HepG2 (cell line): ENCODE data around the gene MEA1. TPM values are rescaled to one million over a fixed set of nuclear protein-coding genes. Genes with fewer than 3 reads are reported as not detected.

Experiments
- MTF2 ChIP-seq: sonication (generic); formaldehyde crosslinking; IDR thresholded peaks from 2 replicates; pipeline ENCODE4 v1.5.0; 2020; ENCODE audit warnings: missing genetic modification reagents, borderline replicate concordance
- PATZ1 ChIP-seq: sonication (generic); formaldehyde crosslinking; IDR thresholded peaks from 2 replicates; pipeline ENCODE4 v1.4.0; 2020; ENCODE audit warnings: missing genetic modification reagents
- SMARCE1 ChIP-seq: fragments of 450-650 bp; IDR thresholded peaks from 2 replicates; pipeline ENCODE4 v1.6.1; 2017; ENCODE audit warnings: borderline replicate concordance
- ZBTB4 ChIP-seq: sonication (generic); formaldehyde crosslinking; IDR thresholded peaks from 2 replicates; pipeline ENCODE4 v1.4.0; 2020; ENCODE audit warnings: missing genetic modification reagents, mild to moderate bottlenecking, borderline replicate concordance
- ZMYM2 ChIP-seq: sonication (generic); formaldehyde crosslinking; IDR thresholded peaks from 2 replicates; pipeline ENCODE4 v1.8.0; 2022; ENCODE audit warnings: mild to moderate bottlenecking, missing genetic modification reagents
- ZMYM4 ChIP-seq: sonication (generic); formaldehyde crosslinking; IDR thresholded peaks from 2 replicates; pipeline ENCODE4 v1.8.1; 2023; ENCODE audit warnings: mild to moderate bottlenecking, missing genetic modification reagents
- ZNF3 ChIP-seq: IDR thresholded peaks from 2 replicates; pipeline ENCODE4 v1.7.0; 2017; ENCODE audit warnings: inconsistent platforms
- ZNF446 ChIP-seq: sonication (generic); formaldehyde crosslinking; IDR thresholded peaks from 2 replicates; pipeline ENCODE4 v1.5.0; 2020; ENCODE audit warnings: mild to moderate bottlenecking, missing genetic modification reagents
- ZNF510 ChIP-seq: sonication (generic); formaldehyde crosslinking; IDR thresholded peaks from 2 replicates; pipeline ENCODE4 v1.4.0; 2020; ENCODE audit warnings: low read depth, mild to moderate bottlenecking, missing genetic modification reagents
- ZNF512 ChIP-seq: sonication (generic); formaldehyde crosslinking; IDR thresholded peaks from 2 replicates; pipeline ENCODE4 v1.4.0; 2020; ENCODE audit warnings: mild to moderate bottlenecking, missing genetic modification reagents
- polyA plus RNA-seq, 8 experiments: library from polyadenylated mRNA; depleted of rRNA in 3 of 8; stranded (reverse) in 7 of 8; unstranded in 1 of 8; fragments of >200 nt; fragmentation: Illumina TruSeq in 4 of 8; extraction: Trizol in 4 of 8; gene quantifications; 2 replicates each; pipeline versions ENCODE4 v1.2.1 to v1.2.3, GENCODE V29; 2011 to 2016; ENCODE audit warnings: low read depth in 4 of 8, missing spikeins in 1 of 8, mixed read lengths in 1 of 8; ENCODE audit not compliant: insufficient read depth in 1 of 8
- total RNA-seq, 5 experiments: library from RNA; depleted of rRNA; stranded (reverse); fragments of >200 nt; fragmentation: Illumina TruSeq; extraction: Trizol; gene quantifications; 2 replicates each; pipeline ENCODE4 v1.2.3, GENCODE V29; 2016; ENCODE audit warnings: low read depth in 1 of 5
- TF ChIP-seq, protein P1 (sequence below): sonication (generic); formaldehyde crosslinking; IDR thresholded peaks from 2 replicates; pipeline ENCODE4 v1.4.0; 2020; ENCODE audit warnings: mild to moderate bottlenecking, missing genetic modification reagents

MEA1 gene
- total and polyA plus RNA-seq, 2 of the 13 experiments (the other 11 are each of a cell fraction or from before 2014, with no cell fraction given), result 75.6 to 86.2 TPM

DNA sequence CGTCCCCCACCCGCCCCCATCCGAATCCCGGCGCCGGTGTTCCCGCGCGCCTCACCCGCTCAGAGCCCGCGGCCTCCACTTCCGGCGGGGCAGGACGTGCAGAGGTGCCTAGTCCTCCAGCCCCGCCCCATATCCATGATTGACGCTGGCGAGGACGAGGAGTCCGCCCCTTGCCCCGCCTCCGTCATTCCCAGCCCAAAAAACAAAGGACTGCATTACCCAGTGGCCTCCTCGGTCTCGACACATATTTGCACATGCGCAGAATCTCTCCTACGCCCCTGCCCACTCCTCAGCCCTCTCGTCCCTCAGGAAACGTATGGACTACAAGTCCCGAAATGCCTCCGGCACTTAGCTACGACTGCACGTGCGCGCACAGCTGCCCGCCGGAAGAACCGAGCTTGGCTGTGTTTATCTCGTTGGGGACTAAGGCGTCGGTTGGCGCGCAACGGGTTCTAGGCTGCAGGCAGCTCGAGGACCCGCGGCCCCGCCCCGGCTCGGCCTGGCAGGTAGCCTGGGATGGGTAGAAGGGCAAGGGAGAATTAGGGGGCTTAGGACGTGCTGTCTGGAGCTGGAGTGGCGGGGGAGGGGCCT, at the start of gene MEA1, which contains the start of gene KLHDC3 (continued):
- TF ChIP-seq, protein P1, sequence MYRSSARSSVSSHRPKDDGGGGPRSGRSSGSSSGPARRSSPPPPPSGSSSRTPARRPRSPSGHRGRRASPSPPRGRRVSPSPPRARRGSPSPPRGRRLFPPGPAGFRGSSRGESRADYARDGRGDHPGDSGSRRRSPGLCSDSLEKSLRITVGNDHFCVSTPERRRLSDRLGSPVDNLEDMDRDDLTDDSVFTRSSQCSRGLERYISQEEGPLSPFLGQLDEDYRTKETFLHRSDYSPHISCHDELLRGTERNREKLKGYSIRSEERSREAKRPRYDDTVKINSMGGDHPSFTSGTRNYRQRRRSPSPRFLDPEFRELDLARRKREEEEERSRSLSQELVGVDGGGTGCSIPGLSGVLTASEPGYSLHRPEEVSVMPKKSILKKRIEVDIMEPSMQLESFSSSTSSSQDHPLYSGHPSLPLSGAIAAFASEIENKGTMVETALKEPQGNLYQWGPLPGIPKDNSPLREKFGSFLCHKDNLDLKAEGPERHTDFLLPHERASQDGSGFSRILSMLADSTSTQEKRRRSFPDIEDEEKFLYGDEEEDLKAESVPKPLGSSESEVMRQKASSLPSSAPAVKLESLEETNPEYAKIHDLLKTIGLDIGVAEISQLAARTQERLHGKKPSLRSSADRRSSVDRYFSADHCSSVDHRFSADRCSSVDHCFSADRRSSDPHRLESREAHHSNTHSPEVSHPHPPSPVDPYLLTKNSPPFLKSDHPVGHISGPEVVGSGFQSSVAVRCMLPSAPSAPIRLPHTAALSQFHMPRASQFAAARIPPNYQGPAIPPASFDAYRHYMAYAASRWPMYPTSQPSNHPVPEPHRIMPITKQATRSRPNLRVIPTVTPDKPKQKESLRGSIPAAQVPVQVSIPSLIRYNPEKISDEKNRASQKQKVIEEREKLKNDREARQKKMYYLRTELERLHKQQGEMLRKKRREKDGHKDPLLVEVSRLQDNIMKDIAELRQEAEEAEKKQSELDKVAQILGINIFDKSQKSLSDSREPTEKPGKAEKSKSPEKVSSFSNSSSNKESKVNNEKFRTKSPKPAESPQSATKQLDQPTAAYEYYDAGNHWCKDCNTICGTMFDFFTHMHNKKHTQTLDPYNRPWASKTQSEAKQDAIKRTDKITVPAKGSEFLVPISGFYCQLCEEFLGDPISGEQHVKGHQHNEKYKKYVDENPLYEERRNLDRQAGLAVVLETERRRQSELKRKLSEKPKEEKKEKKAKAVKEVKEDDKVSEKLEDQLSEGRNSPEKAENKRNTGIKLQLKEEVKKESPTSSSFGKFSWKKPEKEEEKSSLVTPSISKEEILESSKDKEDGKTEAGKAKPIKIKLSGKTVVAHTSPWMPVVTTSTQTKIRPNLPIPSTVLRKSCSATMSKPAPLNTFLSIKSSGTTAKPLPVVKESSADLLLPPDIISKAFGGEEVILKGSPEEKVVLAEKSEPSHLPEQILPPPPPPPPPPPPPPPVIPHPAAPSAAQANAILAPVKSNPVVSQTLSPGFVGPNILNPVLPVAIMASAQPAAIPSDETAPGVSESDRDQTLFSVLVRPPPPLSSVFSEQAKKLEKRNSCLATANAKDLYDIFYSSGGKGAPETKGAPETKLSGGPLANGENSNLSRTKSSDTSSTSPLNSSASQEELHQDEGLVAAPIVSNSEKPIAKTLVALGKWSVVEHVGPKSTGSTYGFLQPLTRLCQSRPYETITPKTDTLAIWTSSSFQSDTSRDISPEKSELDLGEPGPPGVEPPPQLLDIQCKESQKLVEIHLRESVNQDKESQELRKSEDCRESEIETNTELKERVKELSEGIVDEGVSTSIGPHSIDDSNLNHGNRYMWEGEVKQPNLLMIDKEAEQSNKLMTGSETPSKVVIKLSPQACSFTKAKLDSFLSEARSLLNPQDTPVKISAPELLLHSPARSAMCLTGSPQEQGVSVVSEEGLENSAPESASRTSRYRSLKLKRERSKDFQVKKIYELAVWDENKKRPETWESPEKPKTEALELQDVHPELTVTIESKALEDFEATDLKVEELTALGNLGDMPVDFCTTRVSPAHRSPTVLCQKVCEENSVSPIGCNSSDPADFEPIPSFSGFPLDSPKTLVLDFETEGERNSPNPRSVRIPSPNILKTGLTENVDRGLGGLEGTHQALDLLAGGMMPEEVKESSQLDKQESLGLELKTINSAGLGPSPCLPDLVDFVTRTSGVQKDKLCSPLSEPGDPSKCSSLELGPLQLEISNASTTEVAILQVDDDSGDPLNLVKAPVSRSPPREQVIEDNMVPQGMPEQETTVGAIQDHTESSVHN, result no peak
- TF ChIP-seq MTF2 (CRISPR knock-in tag) (no peak), ZNF512 (no peak), PATZ1 (CRISPR knock-in tag) (no peak; the same call in 1 of the 2 replicates), ZMYM4 (CRISPR knock-in tag) (0 out of 2 replicates have a peak, but pooled peaks have one; percentile 44), ZNF3 (CRISPR knock-in tag) (no peak), ZBTB4 (CRISPR knock-in tag) (no peak), ZNF510 (CRISPR knock-in tag) (no peak; the same call in 1 of the 2 replicates), ZNF446 (CRISPR knock-in tag) (peak; percentile 9; the same call in 1 of the 2 replicates), SMARCE1 (no peak), ZMYM2 (CRISPR knock-in tag) (no peak; the same call in 1 of the 2 replicates)
